Astrocyte (in vitro differentiated cells and primary cell): ENCODE results near the gene SHROOM3. TPM values are rescaled to one million over a fixed set of nuclear protein-coding genes. Genes with fewer than 3 reads are reported as not detected.
A peak's percentile ranks its signal among the peaks of the same experiment; 100 is the strongest.

ENCODE experiments used
- DNase-seq: peaks from one replicate; pipeline ENCODE4 v3.0.0-alpha.2; 2010; ENCODE audit warnings: low read depth
- FAIRE-seq: peaks from 2 replicates; lab custom pipeline; 2011; peaks lifted over from hg19 to GRCh38; lab: Jason Lieb, UNC
- H2AFZ ChIP-seq: 2 replicates; pipeline ENCODE4 v1.6.0; 2012; ENCODE audit warnings: low read depth, low read length, inconsistent platforms
- H3K27ac ChIP-seq: 2 replicates; pipeline ENCODE4 v1.5.1; 2011; ENCODE audit warnings: low read depth, low read length, inconsistent platforms
- H3K27me3 ChIP-seq: 2 replicates; pipeline ENCODE4 v1.6.0; 2011; ENCODE audit warnings: low read length, inconsistent platforms; ENCODE audit not compliant: insufficient read depth
- H3K36me3 ChIP-seq: 2 replicates; pipeline ENCODE4 v1.5.1; 2011; ENCODE audit warnings: low read length, inconsistent platforms; ENCODE audit not compliant: insufficient read depth
- H3K4me1 ChIP-seq: 2 replicates; pipeline ENCODE4 v1.5.1; 2011; ENCODE audit warnings: low read length, inconsistent platforms; ENCODE audit not compliant: insufficient read depth
- H3K4me2 ChIP-seq: 2 replicates; pipeline ENCODE4 v1.6.0; 2012; ENCODE audit warnings: low read length, inconsistent platforms
- H3K4me3 ChIP-seq: 2 replicates; pipeline ENCODE4 v1.5.1; 2011; ENCODE audit warnings: low read depth, mild to moderate bottlenecking, low read length, inconsistent platforms; ENCODE audit not compliant: insufficient read depth
- H3K79me2 ChIP-seq: 2 replicates; pipeline ENCODE4 v1.6.0; 2012; ENCODE audit warnings: mild to moderate bottlenecking, low read length, inconsistent platforms; ENCODE audit not compliant: insufficient read depth
- H3K9ac ChIP-seq: 2 replicates; pipeline ENCODE4 v1.6.0; 2012; ENCODE audit warnings: mild to moderate bottlenecking, low read length, inconsistent platforms
- H3K9me3 ChIP-seq: 2 replicates; pipeline ENCODE4 v1.5.1; 2012; ENCODE audit warnings: low read depth, mild to moderate bottlenecking, low read length, inconsistent platforms; ENCODE audit not compliant: insufficient read depth
- H4K20me1 ChIP-seq: 2 replicates; pipeline ENCODE4 v1.6.0; 2012; ENCODE audit warnings: low read length, inconsistent platforms; ENCODE audit not compliant: insufficient read depth
- H3K27ac Mint-ChIP-seq: one replicate; pipeline ENCODE4 v1.8.0; 2021; ENCODE audit warnings: mild to moderate bottlenecking, mixed read lengths; ENCODE audit not compliant: unreplicated experiment
- H3K27me3 Mint-ChIP-seq: one replicate; pipeline ENCODE4 v1.8.0; 2021; ENCODE audit warnings: low read depth, mixed read lengths; ENCODE audit not compliant: unreplicated experiment
- H3K36me3 Mint-ChIP-seq: one replicate; pipeline ENCODE4 v1.8.0; 2021; ENCODE audit warnings: low read depth, mixed read lengths; ENCODE audit not compliant: unreplicated experiment
- H3K4me1 Mint-ChIP-seq: one replicate; pipeline ENCODE4 v1.8.0; 2021; ENCODE audit warnings: low read depth, mixed read lengths; ENCODE audit not compliant: unreplicated experiment
- H3K4me3 Mint-ChIP-seq: one replicate; pipeline ENCODE4 v1.8.0; 2021; ENCODE audit warnings: mild to moderate bottlenecking, moderate library complexity, mixed read lengths; ENCODE audit not compliant: unreplicated experiment
- H3K9me3 Mint-ChIP-seq: one replicate; pipeline ENCODE4 v1.8.0; 2021; ENCODE audit warnings: mild to moderate bottlenecking, mixed read lengths; ENCODE audit not compliant: unreplicated experiment
- EZH2 ChIP-seq: IDR thresholded peaks from 2 replicates; pipeline ENCODE4 v1.6.1; 2012; ENCODE audit warnings: mild to moderate bottlenecking, low read length, inconsistent platforms; ENCODE audit not compliant: insufficient read depth
- total RNA-seq: library from RNA; stranded (reverse); gene quantifications from 2 replicates; pipeline ENCODE4 v1.2.1, GENCODE V29; 2021
- TF ChIP-seq, protein P1 (sequence below): IDR thresholded peaks from 2 replicates; pipeline ENCODE4 v1.5.1; 2011; ENCODE audit warnings: low read depth, mild to moderate bottlenecking, inconsistent platforms, low read length, moderate library complexity; ENCODE audit not compliant: insufficient read depth

The SHROOM3 gene
- total RNA-seq, 1 donor from 2014 or later = 64.6 TPM

DNA sequence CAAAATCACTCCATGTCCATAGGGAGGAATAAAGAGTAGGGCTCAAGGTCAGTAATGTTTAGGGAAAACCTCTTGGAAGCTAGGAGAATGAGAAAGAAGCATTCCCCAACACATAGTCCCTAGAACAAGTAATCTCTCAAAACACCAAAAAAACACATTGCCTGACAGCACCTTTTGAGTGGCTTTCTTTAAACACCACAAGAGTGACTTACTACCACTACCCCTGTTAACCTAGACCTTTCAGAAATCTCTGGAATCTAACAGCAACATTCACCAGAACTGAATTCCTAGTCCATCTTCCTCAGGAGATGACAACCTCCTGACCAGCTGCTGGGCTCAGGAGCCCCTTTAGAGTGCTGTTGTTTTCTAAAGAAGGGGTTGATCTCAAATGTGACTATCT is 320.7 kb downstream of the SHROOM3 start:
- H3K9me3 Mint-ChIP-seq = no peaks in the 10 kb centered on the region
- Histone ChIP-seq H3K36me3 (peaks cover 6% of the 10 kb centered on the region), H3K79me2 (no peaks in the 10 kb centered on the region), H3K27me3 (no peaks in the 10 kb centered on the region), H3K9ac (peak overlapping the region; percentile 8), H3K9me3 (no peaks in the 10 kb centered on the region), H3K4me1 (peaks cover 42% of the 10 kb centered on the region), H4K20me1 (no peaks in the 10 kb centered on the region), H3K27ac (no peak overlapping the region), H2AFZ (no peak overlapping the region), H3K4me3 (no peak overlapping the region), H3K4me2 (no peak overlapping the region)
- peaks cover 24% of the 10 kb centered on the region for H3K36me3 Mint-ChIP-seq
- FAIRE-seq (no peak), DNase-seq (peak; percentile 51)
- H3K4me1 Mint-ChIP-seq = peaks cover 84% of the 10 kb centered on the region
- TF ChIP-seq EZH2 = no peak
- TF ChIP-seq, protein P1, sequence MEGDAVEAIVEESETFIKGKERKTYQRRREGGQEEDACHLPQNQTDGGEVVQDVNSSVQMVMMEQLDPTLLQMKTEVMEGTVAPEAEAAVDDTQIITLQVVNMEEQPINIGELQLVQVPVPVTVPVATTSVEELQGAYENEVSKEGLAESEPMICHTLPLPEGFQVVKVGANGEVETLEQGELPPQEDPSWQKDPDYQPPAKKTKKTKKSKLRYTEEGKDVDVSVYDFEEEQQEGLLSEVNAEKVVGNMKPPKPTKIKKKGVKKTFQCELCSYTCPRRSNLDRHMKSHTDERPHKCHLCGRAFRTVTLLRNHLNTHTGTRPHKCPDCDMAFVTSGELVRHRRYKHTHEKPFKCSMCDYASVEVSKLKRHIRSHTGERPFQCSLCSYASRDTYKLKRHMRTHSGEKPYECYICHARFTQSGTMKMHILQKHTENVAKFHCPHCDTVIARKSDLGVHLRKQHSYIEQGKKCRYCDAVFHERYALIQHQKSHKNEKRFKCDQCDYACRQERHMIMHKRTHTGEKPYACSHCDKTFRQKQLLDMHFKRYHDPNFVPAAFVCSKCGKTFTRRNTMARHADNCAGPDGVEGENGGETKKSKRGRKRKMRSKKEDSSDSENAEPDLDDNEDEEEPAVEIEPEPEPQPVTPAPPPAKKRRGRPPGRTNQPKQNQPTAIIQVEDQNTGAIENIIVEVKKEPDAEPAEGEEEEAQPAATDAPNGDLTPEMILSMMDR = no peak
- H3K27ac Mint-ChIP-seq = peak overlapping the region; percentile 98
- no peaks in the 10 kb centered on the region for H3K27me3 Mint-ChIP-seq
- H3K4me3 Mint-ChIP-seq = no peak overlapping the region

DNA sequence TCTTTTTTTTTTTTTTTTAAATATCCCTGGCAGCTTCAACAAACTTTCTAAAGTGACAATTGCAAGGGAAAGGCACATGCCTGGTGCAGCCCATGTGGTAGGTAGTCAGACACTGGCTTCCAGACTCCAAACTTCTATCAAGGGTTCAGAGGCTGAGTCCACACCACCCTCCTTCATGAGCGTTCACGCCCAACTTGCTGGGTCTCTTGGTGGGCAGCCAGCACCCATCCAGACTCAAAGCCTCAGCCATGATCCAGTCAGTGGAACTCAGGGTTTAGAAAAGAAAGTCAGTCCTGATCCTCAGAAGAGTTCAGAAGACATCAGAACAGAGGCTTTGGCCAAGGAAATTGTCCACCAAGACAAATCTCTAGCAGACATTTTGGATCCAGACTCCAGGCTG is 321.4 kb downstream of the SHROOM3 start:
- Histone ChIP-seq H3K4me3 (no peak overlapping the region), H3K36me3 (peaks cover 9% of the 10 kb centered on the region), H4K20me1 (no peaks in the 10 kb centered on the region), H3K9me3 (no peaks in the 10 kb centered on the region), H3K27me3 (no peaks in the 10 kb centered on the region), H3K4me2 (no peak overlapping the region), H3K79me2 (no peaks in the 10 kb centered on the region), H3K27ac (no peak overlapping the region), H3K9ac (no peak overlapping the region), H2AFZ (no peak overlapping the region), H3K4me1 (peaks cover 42% of the 10 kb centered on the region)
- TF ChIP-seq EZH2 = no peak
- TF ChIP-seq, protein P1 = no peak
- Mint-ChIP-seq H3K27ac (peak overlapping the region; percentile 98), H3K36me3 (peaks cover 27% of the 10 kb centered on the region), H3K4me1 (peaks cover 82% of the 10 kb centered on the region), H3K27me3 (no peaks in the 10 kb centered on the region), H3K9me3 (no peaks in the 10 kb centered on the region), H3K4me3 (peak overlapping the region; percentile 21)
- no peak for FAIRE-seq
- DNase-seq = no peak

DNA sequence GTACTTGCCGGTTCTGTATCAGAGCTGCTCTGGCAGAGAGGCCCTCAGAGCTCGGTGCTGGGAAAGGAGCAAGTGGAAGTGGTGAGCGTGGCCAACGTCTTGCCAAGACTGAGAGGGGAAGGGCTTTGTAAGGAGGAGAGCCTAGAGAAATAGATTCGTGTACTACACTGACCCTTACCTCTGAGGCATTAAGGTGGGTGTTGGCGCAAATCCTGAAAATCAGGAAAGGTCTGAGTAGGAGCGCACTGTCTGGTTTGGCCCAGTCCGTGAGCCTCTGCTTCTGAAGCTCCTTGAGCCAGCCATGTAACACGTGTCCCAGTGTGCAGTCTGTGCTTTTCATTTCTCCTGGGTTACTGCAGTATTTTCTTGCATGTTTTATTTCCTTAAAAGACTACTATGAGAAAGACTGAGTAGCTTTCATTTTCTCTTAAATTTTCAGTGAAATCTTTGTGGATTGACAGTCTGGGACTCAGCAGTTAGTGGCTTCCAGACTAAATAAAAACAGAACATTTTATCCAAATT is 322.4 kb downstream of the SHROOM3 start:
- Histone ChIP-seq H3K79me2 (no peaks in the 10 kb centered on the region), H3K4me1 (peaks cover 39% of the 10 kb centered on the region), H3K27me3 (no peaks in the 10 kb centered on the region), H2AFZ (no peak overlapping the region), H3K9me3 (no peaks in the 10 kb centered on the region), H3K27ac (no peak overlapping the region), H4K20me1 (no peaks in the 10 kb centered on the region), H3K4me3 (no peak overlapping the region), H3K4me2 (no peak overlapping the region), H3K36me3 (peaks cover 9% of the 10 kb centered on the region), H3K9ac (no peak overlapping the region)
- peaks cover 26% of the 10 kb centered on the region for H3K36me3 Mint-ChIP-seq
- no peak overlapping the region for H3K27ac Mint-ChIP-seq
- no peaks in the 10 kb centered on the region for H3K27me3 Mint-ChIP-seq
- H3K4me3 Mint-ChIP-seq = no peak overlapping the region
- H3K4me1 Mint-ChIP-seq = peaks cover 79% of the 10 kb centered on the region
- no peak for DNase-seq
- no peak for FAIRE-seq
- H3K9me3 Mint-ChIP-seq = no peaks in the 10 kb centered on the region
- TF ChIP-seq EZH2 = no peak
- TF ChIP-seq, protein P1 = no peak
